Middle frontal gyrus (tissue), 1 donor: ENCODE data around the gene SMIM12.

Source experiments
- DNase-seq: peaks from one replicate; pipeline ENCODE4 v3.0.0-alpha.2; 2015; ENCODE audit warnings: low spot score; ENCODE audit errors: extremely low spot score

SMIM12 gene

GRCh38 chr1:34803770-34804169, 55.8 kb downstream of the SMIM12 start:
- DNase-seq: no peak
